ENCODE data around the gene EFCAB6.

Gene EFCAB6

GRCh38 chr22:43812149-43812842 is at the start of gene EFCAB6:
EFCAB6 (minus strand) TSS chr22:43812305; CDS start chr22:43782318, 29,987 bp downstream.
- DNase-seq (ENCODE audit: low read depth): peak; percentile 62

- DNase-seq (ENCODE audit: low read depth): no peak
These were observed 49.4 kb upstream of the EFCAB6 start for GRCh38 chr22:43861529-43861928.

- no peak for DNase-seq (ENCODE audit: low read depth)
These were observed 48.7 kb upstream of the EFCAB6 start for GRCh38 chr22:43860831-43861230.

- no peak for DNase-seq (ENCODE audit: low read depth)
These were observed 48.0 kb upstream of the EFCAB6 start for GRCh38 chr22:43860126-43860525.

- DNase-seq (ENCODE audit: low read depth): no peak
These were observed 47.5 kb upstream of the EFCAB6 start for GRCh38 chr22:43859621-43860020.

GRCh38 chr22:43859176-43859575 is 47.1 kb upstream of the EFCAB6 start:
- DNase-seq (ENCODE audit: low read depth): no peak

- no peak for DNase-seq (ENCODE audit: low read depth)
These were observed 46.2 kb upstream of the EFCAB6 start for GRCh38 chr22:43858156-43858895.

- DNase-seq (ENCODE audit: low read depth): no peak
These were observed 45.3 kb upstream of the EFCAB6 start for GRCh38 chr22:43857367-43857766.

GRCh38 chr22:43855431-43855830 is 43.3 kb upstream of the EFCAB6 start:
- no peak for DNase-seq (ENCODE audit: low read depth)

GRCh38 chr22:43854786-43855271 is 42.7 kb upstream of the EFCAB6 start:
- DNase-seq (ENCODE audit: low read depth): no peak

- DNase-seq (ENCODE audit: low read depth): no peak
These were observed 42.1 kb upstream of the EFCAB6 start for GRCh38 chr22:43854121-43854785.

GRCh38 chr22:43853328-43853931 is 41.3 kb upstream of the EFCAB6 start:
- DNase-seq (ENCODE audit: low read depth): no peak

GRCh38 chr22:43852573-43853327 is 40.6 kb upstream of the EFCAB6 start:
- DNase-seq (ENCODE audit: low read depth): no peak

- DNase-seq (ENCODE audit: low read depth): no peak
These were observed 39.8 kb upstream of the EFCAB6 start for GRCh38 chr22:43851979-43852307.

- DNase-seq (ENCODE audit: low read depth): no peak
These were observed 39.2 kb upstream of the EFCAB6 start for GRCh38 chr22:43851058-43851978.

GRCh38 chr22:43850529-43850928 is 38.4 kb upstream of the EFCAB6 start:
- DNase-seq (ENCODE audit: low read depth): no peak

GRCh38 chr22:43849731-43850130 is 37.6 kb upstream of the EFCAB6 start:
- no peak for DNase-seq (ENCODE audit: low read depth)

GRCh38 chr22:43848366-43849171 is 36.5 kb upstream of the EFCAB6 start:
- DNase-seq (ENCODE audit: low read depth): no peak

- DNase-seq (ENCODE audit: low read depth): no peak
These were observed 35.5 kb upstream of the EFCAB6 start for GRCh38 chr22:43847376-43848289.
